Measurements from ENCODE around the gene ECEL1. TPM values are rescaled to one million over a fixed set of nuclear protein-coding genes. Genes with fewer than 3 reads are reported as not detected.

The ECEL1 gene
- total RNA-seq, 3 donors from 2014 or later: 0.16 to 0.24 TPM; not detected in 1

DNA sequence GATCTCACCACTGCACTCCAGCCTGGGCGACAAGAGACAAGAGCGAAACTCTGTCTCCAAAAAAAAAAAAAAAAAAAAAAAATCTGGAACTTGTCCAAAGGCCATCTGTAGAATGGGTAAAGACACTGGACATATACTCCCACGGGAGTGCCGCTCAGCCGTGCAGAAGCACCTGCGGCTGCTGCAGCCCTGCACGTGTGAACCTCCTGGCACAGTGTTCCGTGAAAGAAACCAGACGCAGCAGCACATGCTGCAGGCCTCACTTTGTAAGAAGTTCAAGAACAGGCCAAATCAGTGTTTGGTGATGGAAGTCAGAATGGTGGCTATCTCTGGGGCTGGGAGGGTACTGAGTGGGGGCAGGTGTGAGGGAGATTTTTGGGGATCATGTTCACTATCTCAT is 44.8 kb upstream of the ECEL1 start:
- ATAC-seq (no peak), DNase-seq (peak in 1 of 3 donors; percentile 11)
- no peaks in the 10 kb centered on the region for H3K36me3 ChIP-seq (ENCODE audit: low read depth)
- no peaks in the 10 kb centered on the region for H3K9me3 ChIP-seq
- TF ChIP-seq, protein P1, sequence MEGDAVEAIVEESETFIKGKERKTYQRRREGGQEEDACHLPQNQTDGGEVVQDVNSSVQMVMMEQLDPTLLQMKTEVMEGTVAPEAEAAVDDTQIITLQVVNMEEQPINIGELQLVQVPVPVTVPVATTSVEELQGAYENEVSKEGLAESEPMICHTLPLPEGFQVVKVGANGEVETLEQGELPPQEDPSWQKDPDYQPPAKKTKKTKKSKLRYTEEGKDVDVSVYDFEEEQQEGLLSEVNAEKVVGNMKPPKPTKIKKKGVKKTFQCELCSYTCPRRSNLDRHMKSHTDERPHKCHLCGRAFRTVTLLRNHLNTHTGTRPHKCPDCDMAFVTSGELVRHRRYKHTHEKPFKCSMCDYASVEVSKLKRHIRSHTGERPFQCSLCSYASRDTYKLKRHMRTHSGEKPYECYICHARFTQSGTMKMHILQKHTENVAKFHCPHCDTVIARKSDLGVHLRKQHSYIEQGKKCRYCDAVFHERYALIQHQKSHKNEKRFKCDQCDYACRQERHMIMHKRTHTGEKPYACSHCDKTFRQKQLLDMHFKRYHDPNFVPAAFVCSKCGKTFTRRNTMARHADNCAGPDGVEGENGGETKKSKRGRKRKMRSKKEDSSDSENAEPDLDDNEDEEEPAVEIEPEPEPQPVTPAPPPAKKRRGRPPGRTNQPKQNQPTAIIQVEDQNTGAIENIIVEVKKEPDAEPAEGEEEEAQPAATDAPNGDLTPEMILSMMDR (IDR thresholded peaks at IDR 0.05): no peak
- intact Hi-C loops (cut with DNase I, micrococcal nuclease): no loop called here
- H3K4me1 ChIP-seq (ENCODE audit: low read depth): no peaks in the 10 kb centered on the region
- no peak overlapping the region for H3K4me3 ChIP-seq

DNA sequence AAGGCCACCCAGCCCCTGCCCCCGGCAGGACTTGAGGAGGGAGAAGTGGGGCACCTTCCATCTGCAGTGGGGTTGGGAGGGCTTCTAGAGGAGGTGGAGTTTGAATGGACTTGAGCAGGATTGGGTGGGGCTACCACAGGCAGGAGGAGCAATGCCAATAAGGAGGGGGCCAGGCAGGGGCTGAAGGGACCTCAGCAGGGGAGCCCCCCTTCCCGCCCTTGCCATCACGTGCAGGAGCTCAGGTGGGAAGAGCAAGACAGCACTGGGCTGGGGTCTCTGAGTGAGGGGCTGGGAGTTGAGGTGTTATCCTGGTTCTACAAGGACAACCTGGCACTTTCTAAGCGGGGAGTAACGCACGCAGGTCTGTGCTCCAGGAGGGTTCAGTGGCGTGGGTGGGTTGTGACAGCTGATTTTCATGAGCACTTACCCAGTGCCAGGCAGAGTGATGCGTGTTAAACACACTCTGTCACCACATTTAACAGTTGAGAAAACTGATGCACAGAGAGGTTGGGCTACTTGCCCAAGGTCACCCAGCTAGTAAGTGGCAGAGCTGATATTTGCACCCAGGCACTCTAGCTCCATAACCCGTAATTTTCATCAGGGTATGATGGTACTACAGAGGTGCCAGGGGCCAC is 43.1 kb upstream of the ECEL1 start:
- Histone ChIP-seq H3K36me3 (ENCODE audit: low read depth) (no peaks in the 10 kb centered on the region), H3K4me1 (ENCODE audit: low read depth) (no peaks in the 10 kb centered on the region), H3K4me3 (no peak overlapping the region), H3K9me3 (no peaks in the 10 kb centered on the region)
- DNase-seq (peak in 2 of 3 donors; percentile 11 to 21), ATAC-seq (no peak)
- intact Hi-C loops (cut with DNase I, micrococcal nuclease): no loop called here
- TF ChIP-seq, protein P1 (IDR thresholded peaks at IDR 0.05): no peak

DNA sequence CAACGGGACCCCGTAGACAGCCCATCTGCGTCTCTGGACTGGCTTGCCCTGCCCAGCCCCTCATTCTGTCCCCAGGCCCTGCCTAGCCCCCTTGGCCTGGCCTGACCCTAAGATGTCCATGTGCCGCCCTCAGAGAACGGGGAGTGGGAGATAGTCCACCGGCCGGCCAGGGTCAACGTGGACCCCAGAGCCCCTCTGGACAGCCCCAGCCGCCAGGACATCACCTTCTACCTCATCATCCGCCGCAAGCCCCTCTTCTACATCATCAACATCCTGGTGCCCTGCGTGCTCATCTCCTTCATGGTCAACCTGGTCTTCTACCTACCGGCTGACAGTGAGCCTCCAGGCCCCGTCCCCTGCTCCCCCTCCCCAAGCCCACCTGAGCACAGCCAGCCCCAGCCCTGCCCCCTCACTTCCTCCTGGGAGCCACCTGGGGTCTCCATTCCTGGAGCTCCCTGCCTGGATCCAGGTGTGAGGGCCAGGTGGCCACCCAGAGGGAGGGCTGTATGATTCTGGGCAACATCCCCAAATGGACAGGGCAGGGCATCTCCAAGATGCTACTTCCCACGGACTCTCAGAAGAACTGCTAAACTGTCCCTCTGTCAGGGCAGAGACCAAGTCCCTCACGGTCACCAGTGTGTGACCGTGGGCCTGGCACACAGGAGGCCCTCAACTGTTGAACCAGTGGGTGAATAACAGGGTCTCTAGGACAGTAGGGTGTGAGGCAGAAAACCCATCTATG is 42.3 kb upstream of the ECEL1 start:
- TF ChIP-seq, protein P1 (IDR thresholded peaks at IDR 0.05): no peak
- ATAC-seq (no peak), DNase-seq (peak in 2 of 3 donors; percentile 10 to 37)
- intact Hi-C loops (cut with DNase I, micrococcal nuclease): no loop called here
- Histone ChIP-seq H3K4me1 (ENCODE audit: low read depth) (no peaks in the 10 kb centered on the region), H3K9me3 (no peaks in the 10 kb centered on the region), H3K4me3 (no peak overlapping the region), H3K36me3 (ENCODE audit: low read depth) (no peaks in the 10 kb centered on the region)

DNA sequence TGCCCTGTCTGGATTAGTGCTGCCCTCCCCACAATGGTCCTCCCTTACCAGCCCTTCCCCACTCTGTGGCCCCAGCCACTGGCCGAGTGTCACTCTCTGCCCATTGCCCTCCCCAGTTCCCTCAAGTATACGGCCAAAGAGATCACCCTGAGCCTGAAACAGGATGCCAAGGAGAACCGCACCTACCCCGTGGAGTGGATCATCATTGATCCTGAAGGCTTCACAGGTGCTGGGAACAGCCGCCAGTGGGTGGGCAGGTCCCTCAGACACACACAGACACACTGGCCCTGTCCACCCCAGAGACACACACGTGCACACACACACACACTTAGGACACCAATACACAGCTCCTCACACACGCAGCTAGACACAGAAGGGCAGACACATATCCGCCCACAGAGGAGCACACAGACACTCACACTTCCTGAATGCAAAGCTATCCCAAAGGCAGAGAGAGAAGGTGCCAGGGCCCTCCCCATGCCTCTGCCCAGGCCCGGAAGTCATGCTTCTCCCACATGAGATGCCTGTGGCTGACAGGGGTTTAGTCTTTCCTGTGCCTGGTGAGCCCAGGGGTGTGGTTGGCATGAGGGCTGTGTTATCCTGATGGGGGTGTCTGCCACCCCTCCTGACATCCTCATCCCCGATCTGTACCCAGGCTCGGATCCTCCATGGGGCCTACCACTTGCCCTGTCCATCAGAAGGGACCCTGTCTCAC is 41.3 kb upstream of the ECEL1 start:
- H3K9me3 ChIP-seq: no peaks in the 10 kb centered on the region
- H3K4me3 ChIP-seq: no peak overlapping the region
- ATAC-seq (no peak), DNase-seq (peak in 2 of 3 donors; percentile 5 to 18)
- TF ChIP-seq, protein P1 (IDR thresholded peaks at IDR 0.05): no peak
- peaks cover 5% of the 10 kb centered on the region for H3K4me1 ChIP-seq (ENCODE audit: low read depth)
- H3K36me3 ChIP-seq (ENCODE audit: low read depth): no peaks in the 10 kb centered on the region
- intact Hi-C loops (cut with DNase I, micrococcal nuclease): no loop called here

DNA sequence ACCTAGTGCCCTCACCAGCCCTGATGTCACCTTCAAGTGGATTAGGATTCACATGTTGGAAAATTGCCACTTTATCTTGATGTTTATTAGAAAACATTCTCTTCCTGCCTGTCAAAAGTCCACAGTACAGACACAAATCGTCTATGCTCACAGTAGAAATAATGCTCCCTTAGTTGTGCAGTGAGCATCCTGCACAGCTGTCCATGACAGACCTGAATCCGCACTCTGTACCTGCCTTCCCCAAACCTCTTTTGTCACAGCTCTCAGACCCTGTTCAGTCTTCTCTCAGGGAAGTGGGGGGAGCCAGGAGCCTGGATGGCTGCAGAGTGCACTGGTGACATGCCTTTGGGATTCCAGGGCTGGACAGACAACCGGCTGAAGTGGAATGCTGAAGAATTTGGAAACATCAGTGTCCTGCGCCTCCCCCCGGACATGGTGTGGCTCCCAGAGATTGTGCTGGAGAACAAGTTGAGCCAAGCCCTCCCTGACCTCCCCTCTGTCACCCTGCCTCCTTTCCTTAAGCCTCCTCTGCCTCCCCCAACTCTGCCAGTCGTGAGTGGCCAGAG is 40.4 kb upstream of the ECEL1 start:
- no peak for ATAC-seq
- intact Hi-C loops (cut with DNase I, micrococcal nuclease): no loop called here
- TF ChIP-seq, protein P1 (IDR thresholded peaks at IDR 0.05): no peak

More for the DNA sequence above, 40.4 kb upstream of the ECEL1 start:
- DNase-seq: peak in 2 of 3 donors; percentile 11 to 12
- peaks cover 9% of the 10 kb centered on the region for H3K4me1 ChIP-seq (ENCODE audit: low read depth)
- H3K9me3 ChIP-seq: no peaks in the 10 kb centered on the region
- no peaks in the 10 kb centered on the region for H3K36me3 ChIP-seq (ENCODE audit: low read depth)
- no peak overlapping the region for H3K4me3 ChIP-seq

Data from mucosa of descending colon (tissue), 3 donors.